GM18499 (cell line): ENCODE measurements around the gene MARCKSL1.
"Not testable (repeated sequence)": the region's sequence is repeated elsewhere in the genome, so short reads cannot be mapped to it uniquely, and the experiment has no call there.

Experiments
- ATAC-seq: cut with Tn5 transposase; IDR thresholded peaks from one replicate; pipeline ENCODE4 v1.9.1; 2021; ENCODE audit warnings: moderate number of reproducible peaks; ENCODE audit not compliant: insufficient read depth, unreplicated experiment

The MARCKSL1 gene

GRCh38 chr1:32334274-32334861 is 1.7 kb downstream of the MARCKSL1 start:
- no peak for ATAC-seq

GRCh38 chr1:32333251-32333963 is 2.6 kb downstream of the MARCKSL1 start:
- ATAC-seq, result no peak

DNA sequence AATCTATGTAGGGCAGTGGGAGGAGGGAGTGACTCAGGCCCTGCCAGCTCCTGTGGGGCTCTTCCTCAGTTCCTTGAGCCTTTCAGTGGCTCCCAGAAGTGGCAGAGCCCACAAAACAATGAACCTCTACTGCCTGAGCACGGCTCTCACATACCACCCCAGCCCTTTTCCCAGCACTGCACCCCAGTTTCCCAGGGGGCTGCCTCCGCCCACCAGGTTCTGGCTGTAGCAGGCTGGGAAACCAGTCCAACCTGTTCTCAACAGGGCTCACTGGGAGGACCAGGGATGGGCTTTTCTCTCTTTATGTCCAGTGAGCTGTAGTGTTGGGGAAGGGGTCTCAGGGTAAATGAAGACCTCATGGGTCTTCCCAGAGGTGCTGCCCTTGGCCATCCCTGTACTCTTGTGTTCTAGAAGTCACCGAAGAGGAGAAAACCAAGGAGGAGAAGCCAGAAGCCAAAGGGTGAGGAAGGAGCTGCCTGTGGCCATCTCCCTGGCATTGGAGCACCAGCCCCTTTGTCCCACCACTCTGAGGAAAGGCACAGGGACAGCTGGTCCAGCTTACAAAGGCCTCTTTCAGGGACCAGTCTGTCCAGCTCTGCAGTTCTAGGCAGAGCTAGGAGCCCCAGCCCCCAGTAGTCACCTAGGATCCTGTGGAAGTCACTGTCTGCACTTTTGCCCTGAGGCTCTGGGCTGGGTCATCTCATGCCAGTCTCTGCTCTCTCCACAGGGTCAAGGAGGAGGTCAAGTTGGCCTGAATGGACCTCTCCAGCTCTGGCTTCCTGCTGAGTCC is 3.5 kb downstream of the MARCKSL1 start:
- no peak for ATAC-seq

DNA sequence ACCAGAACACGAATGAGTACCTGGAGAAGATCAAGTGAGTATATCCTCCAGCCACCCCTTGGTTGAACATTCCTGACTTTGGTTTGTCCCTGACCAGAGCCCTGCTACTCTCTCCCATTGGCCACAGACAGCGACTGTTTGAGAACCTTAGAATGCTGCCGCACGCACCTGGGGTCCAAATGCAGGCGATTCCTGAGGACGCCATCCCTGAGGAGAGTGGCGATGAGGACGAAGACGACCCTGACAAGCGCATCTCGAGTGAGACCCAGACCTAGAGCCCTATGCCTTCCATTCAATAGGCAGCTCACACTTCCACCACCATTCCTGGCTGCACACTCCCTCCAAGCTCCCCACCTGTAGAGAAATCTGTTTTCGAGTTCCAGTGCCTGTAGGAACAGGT is 4.5 kb downstream of the MARCKSL1 start:
- no peak for ATAC-seq

GRCh38 chr1:32330558-32331151 is 5.4 kb downstream of the MARCKSL1 start:
- no peak for ATAC-seq

DNA sequence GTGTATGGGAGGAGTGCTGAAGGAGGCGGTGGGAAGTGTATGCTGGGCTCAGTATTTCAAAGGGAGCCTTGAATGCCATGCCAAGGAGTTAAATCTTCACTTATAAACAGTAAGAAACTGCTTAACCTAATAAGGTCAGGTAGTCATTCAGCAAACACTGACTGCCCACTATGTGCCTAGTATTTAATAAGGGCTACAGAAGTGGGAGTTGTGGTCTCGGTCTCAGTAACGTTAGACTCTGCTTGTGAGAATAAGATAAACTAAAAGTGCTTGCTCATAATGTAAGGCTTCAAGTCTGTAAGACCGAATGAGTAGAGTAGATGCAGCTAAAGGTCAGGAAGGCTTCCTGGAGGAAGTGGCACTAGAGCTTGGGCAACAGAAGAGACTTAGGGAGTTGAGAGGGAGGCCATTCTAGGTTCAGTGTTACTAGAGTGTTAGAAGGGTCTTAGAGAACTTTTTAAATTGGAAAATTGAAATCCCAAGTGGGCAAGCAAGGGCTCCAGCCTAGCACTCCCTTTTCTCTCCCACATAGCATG is 6.0 kb downstream of the MARCKSL1 start:
- no peak for ATAC-seq

GRCh38 chr1:32327204-32327603 is 8.8 kb downstream of the MARCKSL1 start:
- no peak for ATAC-seq

DNA sequence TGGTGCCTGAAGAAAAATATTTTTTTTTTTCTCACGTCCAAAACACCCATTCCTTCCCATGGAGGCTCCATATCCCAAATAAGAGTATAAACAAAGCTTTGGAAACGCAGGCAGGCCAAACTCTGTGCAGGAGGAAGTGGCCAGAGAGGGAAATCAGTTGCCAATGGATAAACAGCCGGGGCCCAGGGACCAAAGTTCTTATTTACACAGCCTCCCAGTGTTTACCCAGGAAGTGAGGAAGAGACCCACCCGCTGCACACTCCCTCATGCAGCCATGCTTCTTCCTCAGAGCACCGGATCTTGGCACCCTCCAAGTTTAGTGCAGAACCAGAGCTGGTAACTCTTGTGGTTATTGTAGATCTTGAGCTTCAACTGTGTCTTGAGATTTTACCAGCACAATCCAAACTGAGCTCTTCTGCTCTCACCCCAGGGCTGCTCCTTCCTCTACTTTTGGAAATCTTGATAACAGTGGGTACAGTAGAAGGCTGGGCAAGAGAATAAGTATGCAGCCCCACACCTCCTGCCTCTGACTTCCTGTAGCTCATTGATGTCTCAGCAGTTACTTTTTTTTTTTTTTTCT is 14.2 kb downstream of the MARCKSL1 start:
- no peak for ATAC-seq

GRCh38 chr1:32318127-32318869 is 17.7 kb downstream of the MARCKSL1 start:
- no peak for ATAC-seq

- no peak for ATAC-seq
These were observed 19.1 kb downstream of the MARCKSL1 start for GRCh38 chr1:32316903-32317277.

- ATAC-seq, result no peak
These were observed 24.2 kb downstream of the MARCKSL1 start for GRCh38 chr1:32311709-32312393.

GRCh38 chr1:32309960-32310359 is 26.1 kb downstream of the MARCKSL1 start:
- no peak for ATAC-seq

DNA sequence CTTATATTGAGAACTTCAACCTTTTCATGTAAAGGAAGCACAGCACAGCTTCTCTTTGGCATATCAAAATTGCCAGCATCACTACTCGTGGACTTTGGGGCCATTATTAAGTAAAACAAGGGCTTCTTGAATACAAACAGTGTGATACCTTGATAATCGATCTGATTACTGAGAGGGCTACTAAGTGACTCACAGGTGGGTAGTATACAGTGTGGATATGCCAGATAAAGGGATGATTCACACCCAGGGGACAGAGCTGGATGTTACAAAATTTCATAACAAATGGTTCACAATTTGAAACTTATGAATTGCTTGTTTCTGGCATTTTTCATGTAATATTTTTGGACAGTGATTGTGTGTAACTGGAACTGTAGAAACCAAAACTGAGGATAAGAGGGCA is 28.7 kb downstream of the MARCKSL1 start:
- ATAC-seq, result no peak

DNA sequence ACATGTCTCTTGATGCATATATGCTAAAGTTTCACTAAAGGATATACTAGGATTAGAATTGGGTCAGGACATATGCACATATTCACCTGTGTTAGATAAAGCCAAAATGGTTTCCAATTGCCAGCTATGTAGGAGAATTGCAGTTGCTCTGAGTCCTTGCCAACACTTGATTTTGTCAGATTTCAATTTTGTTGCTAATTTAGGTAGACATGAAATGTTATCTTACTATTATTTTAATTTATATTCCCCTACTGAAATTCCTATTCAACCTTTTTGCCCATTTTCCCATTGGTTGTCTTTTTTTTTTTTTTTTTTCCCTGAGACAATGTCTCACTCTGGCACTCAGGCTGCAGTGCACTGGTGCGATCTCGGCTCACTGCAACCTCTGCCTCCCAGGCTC is 30.7 kb downstream of the MARCKSL1 start:
- no peak for ATAC-seq

DNA sequence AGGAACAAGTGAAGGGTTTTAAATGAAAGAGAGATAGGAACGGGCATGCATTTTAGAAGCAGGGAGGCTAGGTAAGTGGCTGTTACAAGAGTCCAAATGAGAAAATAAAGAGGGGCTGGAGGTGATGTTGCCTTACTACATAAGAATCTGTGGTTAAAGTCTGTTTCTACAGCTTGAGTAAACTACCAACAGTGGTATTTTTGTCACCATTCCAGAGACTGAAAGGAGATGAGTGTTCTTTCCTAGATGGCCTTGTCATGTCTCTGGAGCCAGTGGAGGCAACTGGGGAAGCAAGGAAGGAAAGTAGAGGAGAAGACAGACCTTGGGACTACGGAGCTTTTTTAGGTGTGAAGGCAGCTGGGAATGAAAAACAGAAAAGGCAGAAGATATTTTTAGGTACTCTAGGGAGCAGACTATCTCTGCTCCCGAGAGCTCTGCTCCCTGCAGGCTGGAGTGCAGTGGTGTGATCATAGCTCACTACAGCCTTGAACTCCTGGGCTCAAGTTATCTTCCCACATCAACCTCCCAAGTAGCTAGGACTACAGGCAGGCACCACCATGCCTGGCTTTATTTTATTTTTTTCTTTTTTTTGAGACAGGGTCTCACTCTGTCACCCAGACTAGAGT is 31.9 kb downstream of the MARCKSL1 start:
- no peak for ATAC-seq

GRCh38 chr1:32303358-32303757 is 32.7 kb downstream of the MARCKSL1 start:
- no peak for ATAC-seq

GRCh38 chr1:32299327-32299726 is 36.7 kb downstream of the MARCKSL1 start:
- ATAC-seq, result no peak

DNA sequence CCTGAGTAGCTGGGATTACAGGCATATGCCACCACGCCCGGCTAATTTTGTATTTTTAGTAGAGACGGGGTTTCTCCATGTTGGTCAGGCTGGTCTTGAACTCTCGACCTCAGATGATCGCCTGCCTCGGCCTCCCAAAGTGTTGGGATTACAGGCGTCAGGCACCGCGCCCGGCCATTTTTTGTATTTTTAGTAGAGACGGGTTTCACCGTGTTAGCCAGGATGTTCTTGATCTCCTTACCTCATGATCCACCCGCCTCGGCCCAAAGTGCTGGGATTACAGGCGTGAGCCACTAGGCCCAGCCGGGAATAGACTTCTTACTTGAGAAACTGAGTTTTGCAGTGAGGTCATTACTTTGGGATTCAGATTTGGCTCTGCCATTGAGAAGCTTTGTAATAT is 37.8 kb downstream of the MARCKSL1 start:
- ATAC-seq, result not testable (repeated sequence)
